Lung (tissue), 4 donors: ENCODE results near the gene TMPRSS11E. TPM values are rescaled to one million over a fixed set of nuclear protein-coding genes. Genes with fewer than 3 reads are reported as not detected.

Source experiments
- polyA plus RNA-seq, 2 donors: library from polyadenylated mRNA; stranded (reverse); fragments of 200-250 nt; gene quantifications; one replicate each; pipeline ENCODE4 v1.2.1, GENCODE V29; 2013
- total RNA-seq, 2 donors: library from RNA; depleted of rRNA in 1 of 2; stranded (reverse); fragments of >200 nt in 1 of 2; gene quantifications; one replicate each; pipeline ENCODE4 v1.2.1, GENCODE V29; 2014 to 2021
- donor health status: Bipolar disorder and iron deficiency.
- donor health status: healthy.
- donor health status: DM: yes; HTN: yes; CAD: no.

TMPRSS11E gene
- total and polyA plus RNA-seq, 4 donors = 0.03 to 0.12 TPM; not detected in 2

Other genes with a start within 250 kb of the TMPRSS11E start
- gene TMPRSS11B, start 201.8 kb upstream of the TMPRSS11E start, total RNA-seq = under 1 TPM in 1 of 2 donors, not detected in 1; 0.20 TPM
- under 1 TPM in 1 of 2 donors, not detected in 1; 0.10 TPM for gene TMPRSS11B, start 201.8 kb upstream of the TMPRSS11E start, polyA plus RNA-seq
- 100 to 1,000 TPM in 1 of 2 donors, 10 to 100 TPM in 1; 55.4 to 207 TPM for gene YTHDC1, start 97.4 kb upstream of the TMPRSS11E start, total RNA-seq
- 10 to 100 TPM; 37.4 to 42.9 TPM for gene YTHDC1, start 97.4 kb upstream of the TMPRSS11E start, polyA plus RNA-seq
- under 1 TPM in 1 of 2 donors, not detected in 1; 0.46 TPM for gene UGT2B17, start 128.9 kb downstream of the TMPRSS11E start, total RNA-seq
- gene UGT2B17, start 128.9 kb downstream of the TMPRSS11E start, polyA plus RNA-seq = under 1 TPM; 0.08 to 0.33 TPM
- gene UGT2B15, start 223.2 kb downstream of the TMPRSS11E start, total RNA-seq = under 1 TPM in 1 of 2 donors, not detected in 1; 0.15 TPM
- under 1 TPM in 1 of 2 donors, not detected in 1; 0.06 TPM for gene UGT2B15, start 223.2 kb downstream of the TMPRSS11E start, polyA plus RNA-seq